ENCODE measurements around the gene PLCD3.

PLCD3 gene

DNA sequence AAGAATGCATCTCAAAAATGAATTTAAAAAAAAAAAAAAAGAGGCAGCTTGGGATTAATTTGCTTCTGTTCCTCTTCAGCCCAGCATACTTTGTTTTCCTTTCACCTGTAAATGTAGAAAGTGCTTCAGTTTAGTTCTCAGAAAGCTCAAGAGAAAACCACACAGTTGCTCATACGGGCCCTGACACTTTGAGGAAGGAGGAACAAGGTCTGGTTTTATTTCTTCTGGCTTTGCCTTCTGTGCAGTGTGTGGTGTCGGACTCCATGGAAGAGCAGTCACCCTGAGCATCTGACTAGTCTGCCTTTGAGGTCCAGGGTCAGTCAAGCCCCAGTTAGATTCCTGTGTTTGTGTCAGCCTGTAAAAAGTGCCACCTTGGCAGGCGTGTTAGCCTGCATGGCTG, 43.6 kb downstream of the PLCD3 start:
- H3K27ac ChIP-seq (ENCODE audit: low read length, poor library complexity, severe bottlenecking) = peak overlapping the region; percentile 2
- no peak overlapping the region for H2BK5ac ChIP-seq (ENCODE audit: low read depth, low read length, poor library complexity, severe bottlenecking)
- no peak overlapping the region for H2BK12ac ChIP-seq (ENCODE audit: low read length in 2 of 2)
- H3K14ac ChIP-seq (ENCODE audit: low read length in 2 of 2) = no peak overlapping the region
- WGBS = 98% methylated on average over 3 of the region's 3 CpGs
- H2AFZ ChIP-seq (ENCODE audit: low read depth, low read length) = no peak overlapping the region
- H3K79me1 ChIP-seq (replicated peaks; ENCODE audit: low read length, poor library complexity, severe bottlenecking) = peaks cover 14% of the 10 kb centered on the region
- no peak overlapping the region for H4K8ac ChIP-seq (ENCODE audit: low read length)
- no peak overlapping the region for H3K18ac ChIP-seq (ENCODE audit: low read depth in 1 of 2, low read length in 2 of 2)
- H3K4ac ChIP-seq (ENCODE audit: low read depth in 1 of 2, low read length in 2 of 2) = no peak overlapping the region
- H3K23ac ChIP-seq (ENCODE audit: low read length in 2 of 2) = no peak overlapping the region
- H3K4me2 ChIP-seq (ENCODE audit: low read length, poor library complexity, severe bottlenecking) = no peak overlapping the region
- H3K9ac ChIP-seq (ENCODE audit: low read length) = no peak overlapping the region
- no peak overlapping the region for H3K4me3 ChIP-seq (ENCODE audit: insufficient read depth in 1 of 2, low read depth in 1 of 2, low read length in 2 of 2)
- no peak overlapping the region for H2BK15ac ChIP-seq (ENCODE audit: low read depth, poor library complexity, severe bottlenecking)
- H3K4me1 ChIP-seq (ENCODE audit: control insufficient read depth, insufficient read depth, low read depth, low read length) = peaks cover 32% of the 10 kb centered on the region
- H3K9me3 ChIP-seq (ENCODE audit: control insufficient read depth, low read length) = no peaks in the 10 kb centered on the region
- H2BK120ac ChIP-seq (ENCODE audit: low read depth, low read length) = no peak overlapping the region
- H3K36me3 ChIP-seq (ENCODE audit: control insufficient read depth in 1 of 2, insufficient read depth in 2 of 2, low read depth in 1 of 2, low read length in 2 of 2) = peaks cover 54 to 79% of the 10 kb centered on the region in 2 experiments
- no peak for DNase-seq
- no peaks in the 10 kb centered on the region for H3K27me3 ChIP-seq (ENCODE audit: control insufficient read depth in 1 of 2, insufficient read depth in 1 of 2, low read length in 2 of 2)
- H2AK5ac ChIP-seq (ENCODE audit: low read length, severe bottlenecking) = peak overlapping the region; percentile 11
- no peak overlapping the region for H4K91ac ChIP-seq (ENCODE audit: low read length)

DNA sequence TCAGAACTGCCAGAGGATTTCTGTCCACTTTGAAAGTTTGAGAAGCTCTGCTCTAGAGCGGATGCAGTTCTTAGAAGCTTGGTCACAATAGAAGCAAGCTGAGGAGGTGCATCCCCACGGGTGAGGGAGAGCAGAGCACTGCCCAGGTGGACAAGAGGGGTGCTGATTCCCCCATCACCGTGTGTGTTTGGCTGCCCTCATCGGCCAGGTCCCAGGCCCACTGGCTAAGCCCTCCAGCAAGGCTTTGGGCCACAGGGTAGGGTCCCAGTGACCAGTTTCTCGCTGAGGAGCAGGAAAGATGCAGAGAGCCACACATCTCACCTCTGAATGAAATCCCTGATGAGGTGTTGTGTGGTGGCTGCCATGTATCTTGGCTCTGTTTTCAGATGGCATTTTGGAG, 44.3 kb downstream of the PLCD3 start:
- Histone ChIP-seq H3K18ac (ENCODE audit: low read depth in 1 of 2, low read length in 2 of 2) (no peak overlapping the region), H3K27ac (ENCODE audit: low read length, poor library complexity, severe bottlenecking) (peak overlapping the region; percentile 46), H3K79me1 (replicated peaks; ENCODE audit: low read length, poor library complexity, severe bottlenecking) (peaks cover 16% of the 10 kb centered on the region), H3K9ac (ENCODE audit: low read length) (peak overlapping the region; percentile 53), H3K4me3 (ENCODE audit: insufficient read depth in 1 of 2, low read depth in 1 of 2, low read length in 2 of 2) (no peak overlapping the region), H3K9me3 (ENCODE audit: control insufficient read depth, low read length) (no peaks in the 10 kb centered on the region), H2AFZ (ENCODE audit: low read depth, low read length) (no peak overlapping the region), H4K91ac (ENCODE audit: low read length) (no peak overlapping the region), H2AK5ac (ENCODE audit: low read length, severe bottlenecking) (no peak overlapping the region), H3K36me3 (ENCODE audit: control insufficient read depth in 1 of 2, insufficient read depth in 2 of 2, low read depth in 1 of 2, low read length in 2 of 2) (peaks cover 55 to 83% of the 10 kb centered on the region in 2 experiments), H3K4me2 (ENCODE audit: low read length, poor library complexity, severe bottlenecking) (no peak overlapping the region), H2BK5ac (ENCODE audit: low read depth, low read length, poor library complexity, severe bottlenecking) (no peak overlapping the region), H2BK15ac (ENCODE audit: low read depth, poor library complexity, severe bottlenecking) (no peak overlapping the region), H3K27me3 (ENCODE audit: control insufficient read depth in 1 of 2, insufficient read depth in 1 of 2, low read length in 2 of 2) (no peaks in the 10 kb centered on the region), H3K14ac (ENCODE audit: low read length in 2 of 2) (no peak overlapping the region), H3K4ac (ENCODE audit: low read depth in 1 of 2, low read length in 2 of 2) (no peak overlapping the region), H4K8ac (ENCODE audit: low read length) (no peak overlapping the region), H2BK120ac (ENCODE audit: low read depth, low read length) (no peak overlapping the region), H3K4me1 (ENCODE audit: control insufficient read depth, insufficient read depth, low read depth, low read length) (peaks cover 25% of the 10 kb centered on the region), H3K23ac (ENCODE audit: low read length in 2 of 2) (no peak overlapping the region), H2BK12ac (ENCODE audit: low read length in 2 of 2) (no peak overlapping the region)
- DNase-seq = no peak
- WGBS = 94% methylated on average over 5 of the region's 5 CpGs

DNA sequence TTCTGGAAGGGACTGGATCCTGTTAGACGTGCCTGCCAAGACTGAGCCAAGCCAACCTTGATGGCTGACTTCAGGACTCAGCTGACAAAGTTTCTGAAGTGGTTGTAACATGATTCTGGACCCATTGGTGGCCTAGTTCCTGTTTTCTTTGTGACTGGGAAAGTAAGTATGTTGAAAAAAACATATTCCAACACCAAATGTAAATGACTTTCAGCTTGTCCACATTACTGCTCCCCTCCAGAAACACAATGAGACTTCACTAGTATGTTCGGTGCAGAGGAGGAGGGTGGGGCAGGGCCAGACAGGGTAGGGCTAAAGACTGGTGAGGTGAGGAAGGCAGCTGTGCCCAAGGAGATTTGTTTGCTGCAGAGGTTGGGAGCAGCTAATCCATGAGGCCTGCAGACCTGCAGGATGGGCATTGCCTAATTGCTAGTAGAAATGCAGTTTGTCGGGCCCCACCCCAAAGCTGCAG, 44.8 kb downstream of the PLCD3 start:
- no peaks in the 10 kb centered on the region for H3K9me3 ChIP-seq (ENCODE audit: control insufficient read depth, low read length)
- H2BK15ac ChIP-seq (ENCODE audit: low read depth, poor library complexity, severe bottlenecking) = no peak overlapping the region
- no peak for DNase-seq
- H3K23ac ChIP-seq (ENCODE audit: low read length in 2 of 2) = no peak overlapping the region
- peak overlapping the region; percentile 46 for H3K27ac ChIP-seq (ENCODE audit: low read length, poor library complexity, severe bottlenecking)
- no peak overlapping the region for H3K4me2 ChIP-seq (ENCODE audit: low read length, poor library complexity, severe bottlenecking)
- H2BK12ac ChIP-seq (ENCODE audit: low read length in 2 of 2) = no peak overlapping the region
- no peak overlapping the region for H4K8ac ChIP-seq (ENCODE audit: low read length)
- H3K14ac ChIP-seq (ENCODE audit: low read length in 2 of 2) = no peak overlapping the region
- H3K4me1 ChIP-seq (ENCODE audit: control insufficient read depth, insufficient read depth, low read depth, low read length) = peaks cover 25% of the 10 kb centered on the region
- H2BK120ac ChIP-seq (ENCODE audit: low read depth, low read length) = no peak overlapping the region
- peaks cover 16% of the 10 kb centered on the region for H3K79me1 ChIP-seq (replicated peaks; ENCODE audit: low read length, poor library complexity, severe bottlenecking)
- peak overlapping the region; percentile 53 for H3K9ac ChIP-seq (ENCODE audit: low read length)
- no peak overlapping the region for H4K91ac ChIP-seq (ENCODE audit: low read length)
- H2AK5ac ChIP-seq (ENCODE audit: low read length, severe bottlenecking) = no peak overlapping the region
- H2AFZ ChIP-seq (ENCODE audit: low read depth, low read length) = no peak overlapping the region
- no peak overlapping the region for H3K4me3 ChIP-seq (ENCODE audit: insufficient read depth in 1 of 2, low read depth in 1 of 2, low read length in 2 of 2)
- no peak overlapping the region for H3K4ac ChIP-seq (ENCODE audit: low read depth in 1 of 2, low read length in 2 of 2)
- no peak overlapping the region for H2BK5ac ChIP-seq (ENCODE audit: low read depth, low read length, poor library complexity, severe bottlenecking)
- H3K36me3 ChIP-seq (ENCODE audit: control insufficient read depth in 1 of 2, insufficient read depth in 2 of 2, low read depth in 1 of 2, low read length in 2 of 2) = peaks cover 56 to 87% of the 10 kb centered on the region in 2 experiments
- H3K27me3 ChIP-seq (ENCODE audit: control insufficient read depth in 1 of 2, insufficient read depth in 1 of 2, low read length in 2 of 2) = no peaks in the 10 kb centered on the region
- 92% methylated on average over 3 of the region's 3 CpGs for WGBS
- H3K18ac ChIP-seq (ENCODE audit: low read depth in 1 of 2, low read length in 2 of 2) = no peak overlapping the region

DNA sequence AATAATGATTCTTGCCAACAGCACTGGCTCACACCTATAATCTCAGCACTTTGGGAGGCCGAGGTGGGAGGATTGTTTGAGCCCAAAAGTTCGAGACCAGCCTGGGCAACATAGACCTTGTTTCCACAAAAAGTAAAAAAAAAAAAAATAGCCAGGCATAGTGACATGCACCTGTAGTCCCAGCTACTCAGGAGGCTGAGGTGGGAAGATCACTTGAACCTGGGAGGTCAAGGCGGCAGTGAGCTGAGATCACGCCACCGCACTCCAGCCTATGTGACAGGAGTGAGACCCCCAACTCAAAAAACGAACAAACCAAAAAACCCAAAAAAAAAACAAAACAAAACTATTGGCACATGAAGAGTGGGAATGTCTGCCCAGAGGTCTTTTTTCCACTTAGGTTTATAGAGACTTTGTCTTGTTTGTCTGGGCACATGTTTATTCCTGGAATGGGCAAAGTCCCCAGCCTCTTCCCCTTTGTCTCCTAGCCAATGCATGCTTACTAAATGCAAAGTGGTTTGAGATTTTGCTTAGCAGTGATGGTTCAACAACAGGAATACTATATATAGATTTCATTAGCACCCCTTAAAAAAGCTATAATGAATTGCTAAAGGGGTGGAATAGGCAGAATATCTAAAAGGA, 45.3 kb downstream of the PLCD3 start:
- no peak overlapping the region for H4K91ac ChIP-seq (ENCODE audit: low read length)
- WGBS = 100% methylated on average over 4 of the region's 6 CpGs
- H3K9ac ChIP-seq (ENCODE audit: low read length) = no peak overlapping the region
- peaks cover 20% of the 10 kb centered on the region for H3K79me1 ChIP-seq (replicated peaks; ENCODE audit: low read length, poor library complexity, severe bottlenecking)
- H3K27ac ChIP-seq (ENCODE audit: low read length, poor library complexity, severe bottlenecking) = no peak overlapping the region
- H3K4ac ChIP-seq (ENCODE audit: low read depth in 1 of 2, low read length in 2 of 2) = no peak overlapping the region
- no peak overlapping the region for H3K14ac ChIP-seq (ENCODE audit: low read length in 2 of 2)
- H2BK120ac ChIP-seq (ENCODE audit: low read depth, low read length) = no peak overlapping the region
- DNase-seq = no peak
- H3K4me3 ChIP-seq (ENCODE audit: insufficient read depth in 1 of 2, low read depth in 1 of 2, low read length in 2 of 2) = no peak overlapping the region
- no peak overlapping the region for H2AK5ac ChIP-seq (ENCODE audit: low read length, severe bottlenecking)
- H2BK15ac ChIP-seq (ENCODE audit: low read depth, poor library complexity, severe bottlenecking) = no peak overlapping the region
- no peak overlapping the region for H2BK5ac ChIP-seq (ENCODE audit: low read depth, low read length, poor library complexity, severe bottlenecking)
- no peaks in the 10 kb centered on the region for H3K9me3 ChIP-seq (ENCODE audit: control insufficient read depth, low read length)
- no peak overlapping the region for H4K8ac ChIP-seq (ENCODE audit: low read length)
- H2AFZ ChIP-seq (ENCODE audit: low read depth, low read length) = no peak overlapping the region
- H3K18ac ChIP-seq (ENCODE audit: low read depth in 1 of 2, low read length in 2 of 2) = no peak overlapping the region
- peaks cover 57 to 90% of the 10 kb centered on the region in 2 experiments for H3K36me3 ChIP-seq (ENCODE audit: control insufficient read depth in 1 of 2, insufficient read depth in 2 of 2, low read depth in 1 of 2, low read length in 2 of 2)
- H2BK12ac ChIP-seq (ENCODE audit: low read length in 2 of 2) = no peak overlapping the region
- H3K4me1 ChIP-seq (ENCODE audit: control insufficient read depth, insufficient read depth, low read depth, low read length) = peaks cover 22% of the 10 kb centered on the region
- H3K23ac ChIP-seq (ENCODE audit: low read length in 2 of 2) = no peak overlapping the region
- no peaks in the 10 kb centered on the region for H3K27me3 ChIP-seq (ENCODE audit: control insufficient read depth in 1 of 2, insufficient read depth in 1 of 2, low read length in 2 of 2)
- no peak overlapping the region for H3K4me2 ChIP-seq (ENCODE audit: low read length, poor library complexity, severe bottlenecking)

All from mesenchymal stem cell (in vitro differentiated cells and primary cell).